Activated naive CD8-positive, alpha-beta T cell treated with anti-CD3 and anti-CD28 coated beads, Interleukin-2, amount 10 ng/mL, durations not matched to agents 7 days and 5 days (primary cell): ENCODE data around the gene SMIM3. TPM values are rescaled to one million over a fixed set of nuclear protein-coding genes. Genes with fewer than 3 reads are reported as not detected.

ENCODE experiments used
- ATAC-seq: fragments of 150-1000 bp; cut with Tn5 transposase; one replicate; pipeline ENCODE4 v1.10.0; 2021; ENCODE audit warnings: low read depth, moderate library complexity
- POLR2A ChIA-PET: fragments of 350-600 bp; sonication (Branson Sonifier 250); formaldehyde crosslinking; loops from one replicate; lab custom pipeline; 2021; ENCODE audit warnings: antibody characterized with exemption; lab: Charles Lee
- DNase-seq: peaks from one replicate; pipeline ENCODE4 v3.0.0; 2021
- H3K27ac Mint-ChIP-seq: one replicate; pipeline ENCODE4 v1.8.0; 2022; ENCODE audit warnings: mild to moderate bottlenecking, mixed read lengths
- H3K27me3 Mint-ChIP-seq: one replicate; pipeline ENCODE4 v1.8.0; 2022; ENCODE audit warnings: mild to moderate bottlenecking, moderate library complexity, mixed read lengths
- H3K36me3 Mint-ChIP-seq: one replicate; pipeline ENCODE4 v1.8.0; 2021; ENCODE audit warnings: mild to moderate bottlenecking, mixed read lengths
- H3K4me1 Mint-ChIP-seq: one replicate; pipeline ENCODE4 v1.8.0; 2021; ENCODE audit warnings: mixed read lengths
- H3K4me3 Mint-ChIP-seq: one replicate; pipeline ENCODE4 v1.8.0; 2022; ENCODE audit warnings: mild to moderate bottlenecking, moderate library complexity, mixed read lengths
- H3K9me3 Mint-ChIP-seq: one replicate; pipeline ENCODE4 v1.8.0; 2021; ENCODE audit warnings: mixed read lengths
- total RNA-seq, 2 experiments: library from RNA; stranded (reverse); gene quantifications; one replicate each; pipeline ENCODE4 v1.2.3, GENCODE V29; 2021

Gene SMIM3
- total RNA-seq, 2 experiments from 2014 or later = 15.7 to 16.8 TPM

GRCh38 chr5:150777685-150778084 is 872 bp upstream of the SMIM3 start:
- DNase-seq (no peak), ATAC-seq (no peak)
- Mint-ChIP-seq H3K27ac (peak overlapping the region; percentile 70), H3K27me3 (peaks cover 4% of the 10 kb centered on the region), H3K9me3 (no peaks in the 10 kb centered on the region), H3K4me1 (peaks cover 47% of the 10 kb centered on the region), H3K4me3 (peak overlapping the region; percentile 100), H3K36me3 (peaks cover 9% of the 10 kb centered on the region)
- POLR2A ChIA-PET = interaction anchor here (0.9 to 3.0 kb wide), 5 partner anchors 12 to 77 kb away, joined by 3 to 25 read pairs (median 12); partner anchors contain the start of genes DCTN4, IRGM and RBM22

- peaks cover 4% of the 10 kb centered on the region for H3K27me3 Mint-ChIP-seq
- H3K36me3 Mint-ChIP-seq = peaks cover 9% of the 10 kb centered on the region
- H3K27ac Mint-ChIP-seq = peak overlapping the region; percentile 70
- POLR2A ChIA-PET = interaction anchor here (0.6 to 3.0 kb wide), 7 partner anchors 12 to 122 kb away, joined by 3 to 25 read pairs (median 11); partner anchors contain the start of genes DCTN4, IRGM and RBM22
- no peaks in the 10 kb centered on the region for H3K9me3 Mint-ChIP-seq
- peak overlapping the region; percentile 100 for H3K4me3 Mint-ChIP-seq
- no peak for DNase-seq
- peaks cover 51% of the 10 kb centered on the region for H3K4me1 Mint-ChIP-seq
- ATAC-seq = no peak
Observed at GRCh38 chr5:150778088-150778516, 455 bp upstream of the SMIM3 start.

- peaks cover 55% of the 10 kb centered on the region for H3K4me1 Mint-ChIP-seq
- H3K9me3 Mint-ChIP-seq = no peaks in the 10 kb centered on the region
- peak overlapping the region; percentile 97 for H3K27ac Mint-ChIP-seq
- ATAC-seq = no peak
- peaks cover 4% of the 10 kb centered on the region for H3K27me3 Mint-ChIP-seq
- peaks cover 9% of the 10 kb centered on the region for H3K36me3 Mint-ChIP-seq
- no peak for DNase-seq
- peak overlapping the region; percentile 100 for H3K4me3 Mint-ChIP-seq
- POLR2A ChIA-PET = interaction anchor here (2.0 to 3.0 kb wide), 4 partner anchors 10 to 79 kb away, joined by 11 to 25 read pairs (median 14); partner anchors contain the start of genes DCTN4, IRGM and RBM22
Observed at GRCh38 chr5:150779397-150780186, 1.0 kb downstream of the SMIM3 start.

GRCh38 chr5:150780187-150780692 is 1.7 kb downstream of the SMIM3 start:
- POLR2A ChIA-PET = interaction anchor here (0.5 to 2.7 kb wide), 3 partner anchors 66 to 345 kb away, joined by 4 to 17 read pairs (median 12); partner anchors contain the start of genes IRGM and RBM22
- H3K9me3 Mint-ChIP-seq = peaks cover 1% of the 10 kb centered on the region
- H3K4me1 Mint-ChIP-seq = peaks cover 58% of the 10 kb centered on the region
- no peak for ATAC-seq
- H3K27me3 Mint-ChIP-seq = peaks cover 4% of the 10 kb centered on the region
- peak overlapping the region; percentile 100 for H3K4me3 Mint-ChIP-seq
- DNase-seq = no peak
- peaks cover 12% of the 10 kb centered on the region for H3K36me3 Mint-ChIP-seq
- H3K27ac Mint-ChIP-seq = peak overlapping the region; percentile 97

GRCh38 chr5:150780816-150781221 is 2.3 kb downstream of the SMIM3 start:
- ATAC-seq (no peak), DNase-seq (no peak)
- Mint-ChIP-seq H3K4me3 (peak overlapping the region; percentile 100), H3K27ac (peak overlapping the region; percentile 97), H3K4me1 (peaks cover 60% of the 10 kb centered on the region), H3K36me3 (peaks cover 18% of the 10 kb centered on the region), H3K27me3 (peaks cover 2% of the 10 kb centered on the region), H3K9me3 (peaks cover 2% of the 10 kb centered on the region)
- POLR2A ChIA-PET = interaction anchor here (0.5 to 3.9 kb wide), 3 partner anchors 66 to 345 kb away, joined by 4 to 61 read pairs (median 12); partner anchors contain the start of genes IRGM and RBM22

- Mint-ChIP-seq H3K27me3 (no peaks in the 10 kb centered on the region), H3K4me3 (peak overlapping the region; percentile 74), H3K27ac (peak overlapping the region; percentile 89), H3K4me1 (peaks cover 62% of the 10 kb centered on the region), H3K9me3 (peaks cover 4% of the 10 kb centered on the region), H3K36me3 (peaks cover 26% of the 10 kb centered on the region)
- ATAC-seq (no peak), DNase-seq (no peak)
- POLR2A ChIA-PET = interaction anchor here (2.2 to 3.9 kb wide), 3 partner anchors 23 to 81 kb away, joined by 12 to 61 read pairs (median 17); partner anchors contain the start of genes DCTN4, IRGM and RBM22
Observed at GRCh38 chr5:150781706-150782614, 3.4 kb downstream of the SMIM3 start.

- POLR2A ChIA-PET = interaction anchor here (1.0 to 3.9 kb wide), 8 partner anchors 8 to 470 kb away, joined by 3 to 61 read pairs (median 10); partner anchors contain the start of genes DCTN4, IRGM, RBM22 and RPS14
- Mint-ChIP-seq H3K4me3 (peak overlapping the region; percentile 74), H3K27ac (peak overlapping the region; percentile 89), H3K36me3 (peaks cover 34% of the 10 kb centered on the region), H3K27me3 (no peaks in the 10 kb centered on the region), H3K4me1 (peaks cover 66% of the 10 kb centered on the region), H3K9me3 (peaks cover 5% of the 10 kb centered on the region)
- ATAC-seq (no peak), DNase-seq (no peak)
Observed at GRCh38 chr5:150782850-150783249, 4.3 kb downstream of the SMIM3 start.

- H3K27me3 Mint-ChIP-seq = no peaks in the 10 kb centered on the region
- peak; percentile 84 for ATAC-seq
Observed at GRCh38 chr5:150783422-150783928, 4.9 kb downstream of the SMIM3 start.

GRCh38 chr5:150785950-150786349 is 7.4 kb downstream of the SMIM3 start:
- DNase-seq (no peak), ATAC-seq (no peak)
- POLR2A ChIA-PET = no interaction called here
- Mint-ChIP-seq H3K27ac (no peak overlapping the region), H3K4me1 (peaks cover 68% of the 10 kb centered on the region), H3K4me3 (peak overlapping the region; percentile 22), H3K9me3 (peaks cover 5% of the 10 kb centered on the region), H3K36me3 (peaks cover 32% of the 10 kb centered on the region), H3K27me3 (no peaks in the 10 kb centered on the region)

More at GRCh38 chr5:150783422-150783928, 4.9 kb downstream of the SMIM3 start:
- H3K4me1 Mint-ChIP-seq = peaks cover 63% of the 10 kb centered on the region
- H3K27ac Mint-ChIP-seq = peak overlapping the region; percentile 89
- DNase-seq = peak; percentile 64
- POLR2A ChIA-PET = interaction anchor here (0.7 to 3.9 kb wide), 19 partner anchors 9 to 469 kb away, joined by 3 to 61 read pairs (median 4); partner anchors contain the start of genes DCTN4, IRGM, MYOZ3 and RBM22
- peaks cover 5% of the 10 kb centered on the region for H3K9me3 Mint-ChIP-seq
- peak overlapping the region; percentile 74 for H3K4me3 Mint-ChIP-seq
- H3K36me3 Mint-ChIP-seq = peaks cover 34% of the 10 kb centered on the region

GRCh38 chr5:150786876-150787275 is 8.3 kb downstream of the SMIM3 start:
- Mint-ChIP-seq H3K4me1 (peaks cover 65% of the 10 kb centered on the region), H3K4me3 (no peak overlapping the region), H3K36me3 (peaks cover 32% of the 10 kb centered on the region), H3K9me3 (peaks cover 5% of the 10 kb centered on the region), H3K27ac (no peak overlapping the region), H3K27me3 (no peaks in the 10 kb centered on the region)
- ATAC-seq = no peak
- DNase-seq = no peak
- POLR2A ChIA-PET = interaction anchor here (1.3 kb wide), 1 partner anchor 86 kb away, joined by 5 read pairs; the partner anchor contains the start of gene RBM22

GRCh38 chr5:150787656-150788055 is 9.1 kb downstream of the SMIM3 start:
- H3K27me3 Mint-ChIP-seq = no peaks in the 10 kb centered on the region

GRCh38 chr5:150788977-150789376 is 10.4 kb downstream of the SMIM3 start:
- Mint-ChIP-seq H3K27me3 (no peaks in the 10 kb centered on the region), H3K4me3 (peak overlapping the region; percentile 21), H3K36me3 (peaks cover 43% of the 10 kb centered on the region), H3K4me1 (peaks cover 53% of the 10 kb centered on the region), H3K9me3 (peaks cover 9% of the 10 kb centered on the region), H3K27ac (peak overlapping the region; percentile 69)
- ATAC-seq (no peak), DNase-seq (no peak)
- POLR2A ChIA-PET = interaction anchor here (2.0 to 2.7 kb wide), 3 partner anchors 10 to 88 kb away, joined by 12 to 23 read pairs (median 12); partner anchors contain the start of genes IRGM, RBM22 and SMIM3

More at GRCh38 chr5:150787656-150788055, 9.1 kb downstream of the SMIM3 start:
- POLR2A ChIA-PET = interaction anchor here (1.3 kb wide), 1 partner anchor 87 kb away, joined by 5 read pairs; the partner anchor contains the start of gene RBM22
- Mint-ChIP-seq H3K9me3 (peaks cover 5% of the 10 kb centered on the region), H3K4me1 (peaks cover 59% of the 10 kb centered on the region), H3K4me3 (peak overlapping the region; percentile 13), H3K27ac (no peak overlapping the region), H3K36me3 (peaks cover 33% of the 10 kb centered on the region)
- ATAC-seq (no peak), DNase-seq (no peak)
